Stimulated activated CD4-positive, alpha-beta T cell treated with anti-CD3 and anti-CD28 coated beads, Interleukin-1b, Interleukin-23, amount 100 ng/mL, for 24 hours (primary cell): Measurements from ENCODE around the gene VAV2.

Experiments
- DNase-seq, 4 experiments: peaks; one replicate each; pipeline ENCODE4 v3.0.0-alpha.2; 2020; ENCODE audit warnings: low read depth in 4 of 4, low spot score in 1 of 4

Gene VAV2

GRCh38 chr9:133733796-133734533 is 258.2 kb downstream of the VAV2 start:
- DNase-seq = no peak

- DNase-seq = no peak
These were observed 258.7 kb downstream of the VAV2 start for GRCh38 chr9:133733421-133733795.

GRCh38 chr9:133732639-133733408 is 259.3 kb downstream of the VAV2 start:
- DNase-seq = no peak

- DNase-seq = no peak
These were observed 260.1 kb downstream of the VAV2 start for GRCh38 chr9:133731876-133732638.

- no peak for DNase-seq
These were observed 261.0 kb downstream of the VAV2 start for GRCh38 chr9:133730994-133731715.

- DNase-seq = no peak
These were observed 262.4 kb downstream of the VAV2 start for GRCh38 chr9:133729617-133730281.

GRCh38 chr9:133728856-133729616 is 263.1 kb downstream of the VAV2 start:
- DNase-seq = no peak

GRCh38 chr9:133727876-133728441 is 264.2 kb downstream of the VAV2 start:
- no peak for DNase-seq

- DNase-seq = no peak
These were observed 264.7 kb downstream of the VAV2 start for GRCh38 chr9:133727277-133727875.

- peak in 3 of 4 experiments; percentile 28 to 41 (median 41) for DNase-seq
These were observed 265.5 kb downstream of the VAV2 start for GRCh38 chr9:133726401-133727276.

GRCh38 chr9:133725886-133726285 is 266.2 kb downstream of the VAV2 start:
- DNase-seq = no peak

GRCh38 chr9:133718563-133719315 is 273.4 kb downstream of the VAV2 start:
- DNase-seq = no peak

- no peak for DNase-seq
These were observed 274.8 kb downstream of the VAV2 start for GRCh38 chr9:133717113-133718031.

GRCh38 chr9:133716564-133717112 is 275.5 kb downstream of the VAV2 start:
- no peak for DNase-seq

- no peak for DNase-seq
These were observed 276.1 kb downstream of the VAV2 start for GRCh38 chr9:133715866-133716563.
